ENCODE data around the gene CHEK1. TPM values are rescaled to one million over a fixed set of nuclear protein-coding genes. Genes with fewer than 3 reads are reported as not detected.

The CHEK1 gene
- total RNA-seq, 4 donors from 2014 or later, result 0.60 to 1.5 (median 0.91) TPM

- Histone ChIP-seq H3K4me3 (no peak overlapping the region), H3K36me3 (no peaks in the 10 kb centered on the region), H3K4me1 (no peaks in the 10 kb centered on the region), H3K9me3 (no peaks in the 10 kb centered on the region), H3K27ac (no peak overlapping the region), H3K27me3 (no peaks in the 10 kb centered on the region)
- TF ChIP-seq POLR2A (IDR thresholded peaks at IDR 0.05), result no peak
- no peak for TF ChIP-seq EP300 (IDR thresholded peaks at IDR 0.05)
- no peak for TF ChIP-seq CTCF (IDR thresholded peaks at IDR 0.05)
- no peak for DNase-seq (ENCODE audit: low spot score in 2 of 2)
- WGBS, 2 donors, result 94 to 97% methylated on average over 4 of the region's 4 CpGs
These were observed 54.4 kb downstream of the CHEK1 start for GRCh38 chr11:125679397-125679796.

- 96 to 98% methylated on average over 2 of the region's 2 CpGs for WGBS, 2 donors
- no peak for TF ChIP-seq EP300 (IDR thresholded peaks at IDR 0.05)
- TF ChIP-seq CTCF (IDR thresholded peaks at IDR 0.05), result no peak
- no peak for TF ChIP-seq POLR2A (IDR thresholded peaks at IDR 0.05)
These were observed 54.9 kb downstream of the CHEK1 start for GRCh38 chr11:125679837-125680236.

GRCh38 chr11:125680747-125681146 is 55.8 kb downstream of the CHEK1 start, which contains the start of gene ACRV1:
ACRV1 (minus strand) TSS chr11:125680847; CDS start chr11:125680780, 67 bp downstream.
- no peak within 1 kb of the TSS for H3K27ac ChIP-seq
- DNase-seq (ENCODE audit: low spot score in 2 of 2), result no peak
- no peaks in the 10 kb centered on the region for H3K27me3 ChIP-seq
- no peaks in the 10 kb centered on the region for H3K9me3 ChIP-seq
- WGBS, 2 donors, result 94 to 100% methylated on average over 1 of the region's 1 CpG
- TF ChIP-seq CTCF (IDR thresholded peaks at IDR 0.05), result no peak
- TF ChIP-seq POLR2A (IDR thresholded peaks at IDR 0.05), result no peak
- no peak for TF ChIP-seq EP300 (IDR thresholded peaks at IDR 0.05)
- H3K4me3 ChIP-seq, result no peak within 1 kb of the TSS
- H3K36me3 ChIP-seq, result no peaks in the 10 kb centered on the region
- no peaks in the 10 kb centered on the region for H3K4me1 ChIP-seq

More at GRCh38 chr11:125679837-125680236, 54.9 kb downstream of the CHEK1 start:
- no peaks in the 10 kb centered on the region for H3K9me3 ChIP-seq
- H3K36me3 ChIP-seq, result no peaks in the 10 kb centered on the region
- H3K27me3 ChIP-seq, result no peaks in the 10 kb centered on the region
- no peak overlapping the region for H3K4me3 ChIP-seq
- no peaks in the 10 kb centered on the region for H3K4me1 ChIP-seq
- no peak overlapping the region for H3K27ac ChIP-seq
- DNase-seq (ENCODE audit: low spot score in 2 of 2), result no peak

- Histone ChIP-seq H3K27me3 (no peaks in the 10 kb centered on the region), H3K9me3 (peaks cover 0 to 7% (median 0%) of the 10 kb centered on the region in 4 donors), H3K4me1 (no peaks in the 10 kb centered on the region), H3K36me3 (no peaks in the 10 kb centered on the region), H3K27ac (no peak overlapping the region), H3K4me3 (no peak overlapping the region)
- TF ChIP-seq EP300 (IDR thresholded peaks at IDR 0.05) (no peak), CTCF (IDR thresholded peaks at IDR 0.05) (no peak), POLR2A (IDR thresholded peaks at IDR 0.05) (no peak)
- no peak for DNase-seq (ENCODE audit: low spot score in 2 of 2)
- WGBS, 2 donors, result 65 to 68% methylated on average over 9 of the region's 9 CpGs
These were observed 60.3 kb downstream of the CHEK1 start for GRCh38 chr11:125685228-125685627.

GRCh38 chr11:125688066-125688465 is 63.1 kb downstream of the CHEK1 start:
- H3K4me1 ChIP-seq, result no peaks in the 10 kb centered on the region
- no peak overlapping the region for H3K27ac ChIP-seq
- H3K36me3 ChIP-seq, result no peaks in the 10 kb centered on the region
- H3K27me3 ChIP-seq, result no peaks in the 10 kb centered on the region
- peaks cover 0 to 7% (median 0%) of the 10 kb centered on the region in 4 donors for H3K9me3 ChIP-seq
- WGBS, 2 donors, result 89 to 90% methylated on average over 11 of the region's 11 CpGs
- no peak overlapping the region for H3K4me3 ChIP-seq
- DNase-seq (ENCODE audit: low spot score in 2 of 2), result no peak
- TF ChIP-seq CTCF (IDR thresholded peaks at IDR 0.05), result no peak

Data from tibial nerve (tissue), 4 donors.